COLO668 (cell line): Measurements from ENCODE around the gene KCNMA1.

Experiments
- DNase-seq: peaks from one replicate; lab custom pipeline; 2025; ENCODE audit not compliant: unreplicated experiment; lab: John Stamatoyannopoulos, UW

KCNMA1 gene

DNA sequence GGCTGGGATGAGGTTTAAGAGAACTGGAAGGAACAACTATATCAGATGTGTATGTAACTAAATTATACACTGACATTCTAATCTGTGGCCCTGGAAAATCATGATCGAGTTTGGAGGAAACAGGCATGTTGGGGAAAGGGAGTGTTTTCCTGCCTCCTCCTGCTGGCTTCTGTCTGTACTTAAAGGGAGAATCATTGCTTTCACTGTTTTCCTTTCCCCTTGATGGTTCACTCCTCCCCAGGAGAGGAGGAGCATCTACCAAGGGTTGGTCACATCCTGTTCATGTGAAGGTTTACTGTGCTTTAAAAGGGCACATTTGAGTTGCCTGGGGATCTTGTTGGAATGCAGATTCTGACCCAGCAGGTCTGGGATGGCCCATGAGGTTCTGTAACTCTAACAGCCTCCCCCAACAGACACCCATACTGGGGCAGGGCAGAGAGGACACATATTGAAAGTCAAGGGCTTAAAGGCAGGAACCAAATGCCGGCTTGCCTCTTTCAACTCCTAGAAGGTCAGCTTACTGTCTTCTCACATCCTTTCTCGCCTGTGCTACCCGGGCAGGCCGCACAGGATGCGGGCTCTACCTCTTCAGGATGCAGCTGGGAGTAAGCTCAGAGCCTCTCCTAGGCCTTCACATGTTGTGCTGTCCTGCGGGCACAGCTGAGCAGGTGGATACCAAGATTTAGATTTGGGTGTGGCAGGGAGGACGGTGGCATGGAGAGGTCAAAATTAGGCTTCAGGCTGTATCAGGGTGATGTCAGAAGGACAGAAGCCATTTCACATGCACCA is 694.8 kb downstream of the KCNMA1 start:
- DNase-seq, result no peak

- no peak for DNase-seq
Observed at GRCh38 chr10:76939933-76940468, 697.6 kb downstream of the KCNMA1 start.

DNA sequence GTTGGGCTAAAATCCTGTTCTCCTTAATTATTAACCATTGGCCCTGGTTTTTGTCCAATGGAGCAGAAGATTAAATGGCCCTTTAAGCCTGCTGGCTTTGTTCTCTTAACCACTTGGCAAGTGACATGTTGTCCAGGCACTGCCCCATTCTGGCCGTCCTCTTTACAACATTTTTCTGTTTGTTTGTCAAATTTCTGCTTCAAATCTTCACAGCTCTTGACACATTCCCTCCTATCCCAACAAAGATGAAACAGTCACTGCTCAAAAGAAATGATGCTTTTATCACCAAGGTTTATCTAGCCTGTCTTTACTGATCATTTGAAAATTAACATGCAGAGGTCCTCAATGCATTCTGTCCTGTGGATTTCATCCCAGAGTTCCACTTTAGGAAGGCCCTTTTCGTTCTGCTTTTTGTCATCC is 700.4 kb downstream of the KCNMA1 start:
- DNase-seq, result no peak

- DNase-seq, result no peak
Observed at GRCh38 chr10:76935941-76936613, 701.5 kb downstream of the KCNMA1 start.

DNA sequence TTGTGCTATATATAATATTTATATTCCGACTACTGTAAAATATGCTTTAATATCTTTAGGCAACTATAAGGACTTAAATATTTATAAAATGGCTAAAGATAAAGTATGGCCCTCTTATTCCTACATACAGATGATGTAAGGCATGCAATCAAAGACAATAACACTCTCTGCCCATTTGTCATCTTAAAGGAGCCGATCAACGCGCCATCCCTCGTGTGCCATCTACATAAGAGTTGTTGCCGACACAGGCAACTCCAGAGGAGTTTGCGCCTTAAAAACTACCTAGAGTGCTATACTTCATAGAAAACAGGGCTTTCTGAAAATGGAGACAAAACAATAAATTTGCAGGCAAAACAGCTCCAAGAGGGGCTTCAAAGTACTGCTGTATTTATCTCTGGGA is 709.0 kb downstream of the KCNMA1 start:
- no peak for DNase-seq

DNA sequence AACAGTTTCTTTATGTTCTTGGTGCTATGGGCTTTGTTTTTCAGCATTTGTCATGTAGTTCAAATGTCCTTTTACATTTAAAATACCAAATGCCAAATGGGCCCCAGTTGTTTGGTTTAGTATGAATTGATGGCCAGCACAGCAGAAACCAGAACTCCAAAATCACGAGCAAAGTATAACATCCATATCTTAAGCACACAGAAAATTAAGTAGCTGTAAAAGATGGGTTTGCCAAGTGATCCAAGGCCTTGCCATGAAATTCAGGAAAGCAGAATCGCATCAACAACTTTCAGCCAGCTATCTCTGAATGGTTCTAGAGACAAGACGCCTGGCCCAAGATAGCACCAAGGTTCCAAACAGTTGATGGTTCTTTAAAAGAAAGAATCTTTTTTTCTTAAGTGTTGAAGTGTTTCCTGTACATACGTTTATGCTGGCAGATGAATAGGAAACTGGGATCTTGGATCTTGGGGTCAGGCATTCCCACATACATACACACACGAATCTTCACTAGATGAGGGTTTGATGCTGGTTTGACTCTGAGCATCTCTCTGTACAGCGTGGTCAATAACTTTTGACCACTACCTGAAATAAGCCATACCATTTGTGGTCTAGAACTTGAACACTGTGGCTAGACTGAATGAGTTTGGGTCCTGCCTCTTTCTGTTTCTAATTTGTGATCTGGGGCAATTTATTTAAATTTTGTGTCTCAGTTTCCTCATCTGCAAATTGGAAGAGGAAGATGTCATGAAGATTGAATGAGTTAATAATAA is 711.8 kb downstream of the KCNMA1 start:
- no peak for DNase-seq

DNA sequence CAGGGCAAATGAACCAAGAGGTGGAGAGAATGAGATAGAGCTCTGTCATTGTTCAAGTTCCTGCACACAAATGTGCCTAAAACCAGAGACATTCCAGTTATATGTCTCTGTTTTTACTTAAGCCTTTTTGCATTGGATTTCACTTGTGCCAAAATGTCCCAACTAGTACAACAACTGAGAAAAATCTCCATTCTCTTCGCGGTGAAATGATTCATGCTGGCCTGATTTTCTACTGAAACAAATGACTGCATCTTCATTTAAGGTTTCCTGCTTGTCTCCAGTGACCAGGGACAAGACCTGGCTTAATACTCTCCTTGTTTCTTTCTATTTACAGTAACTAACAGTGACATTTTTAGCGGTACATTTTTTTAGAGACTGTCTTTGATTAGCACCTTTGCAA is 714.9 kb downstream of the KCNMA1 start:
- no peak for DNase-seq

DNA sequence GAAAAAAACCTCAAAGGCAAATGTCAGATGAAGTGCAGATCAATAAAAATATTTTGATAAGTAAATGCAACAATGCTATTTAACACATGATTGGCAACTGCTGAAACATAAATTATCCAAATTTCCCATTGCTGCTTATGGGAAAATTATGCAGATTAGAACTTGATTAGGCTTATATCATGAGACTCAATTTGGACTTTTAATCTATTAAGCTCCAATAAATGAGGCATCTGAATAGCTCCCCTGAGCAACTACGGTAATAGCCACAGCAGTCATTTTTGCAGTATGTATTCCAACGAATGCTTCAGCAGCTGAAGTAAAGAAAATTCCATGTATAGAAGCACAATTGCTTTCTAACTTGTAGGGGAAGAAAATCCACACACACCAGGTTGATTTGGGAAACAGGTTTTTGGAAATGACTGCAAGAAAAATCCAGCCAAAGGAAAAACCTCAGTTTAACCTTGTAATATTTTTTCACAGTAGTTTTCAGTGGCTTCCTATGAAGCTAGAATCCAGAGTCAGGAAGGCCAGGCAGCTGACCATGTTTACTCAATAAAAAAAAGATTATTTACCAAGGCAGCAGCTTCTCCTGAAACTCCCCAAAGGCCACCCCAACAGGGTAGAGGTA is 716.1 kb downstream of the KCNMA1 start:
- DNase-seq, result no peak

GRCh38 chr10:76920581-76920980 is 717.0 kb downstream of the KCNMA1 start:
- no peak for DNase-seq

DNA sequence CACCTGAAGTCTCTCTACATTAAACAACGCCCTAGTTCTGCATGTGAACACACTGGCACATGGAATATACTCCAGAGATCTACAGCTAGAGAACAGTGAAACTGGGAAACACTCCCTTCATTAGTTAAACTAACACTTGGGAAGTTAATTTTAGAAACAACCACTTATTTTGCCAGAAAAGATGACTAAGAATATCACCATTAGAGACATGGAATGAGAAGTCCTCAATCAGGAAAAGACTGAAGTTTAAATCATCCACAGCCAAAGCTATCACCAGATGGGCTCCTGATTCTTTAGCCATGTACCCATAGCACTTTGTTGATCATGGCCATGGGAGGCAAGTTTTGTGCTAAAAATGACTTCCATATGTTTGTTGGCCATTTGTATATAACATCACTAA is 719.5 kb downstream of the KCNMA1 start:
- DNase-seq, result no peak

- no peak for DNase-seq
Observed at GRCh38 chr10:76917071-76917470, 720.5 kb downstream of the KCNMA1 start.

GRCh38 chr10:76916536-76916935 is 721.1 kb downstream of the KCNMA1 start:
- no peak for DNase-seq

DNA sequence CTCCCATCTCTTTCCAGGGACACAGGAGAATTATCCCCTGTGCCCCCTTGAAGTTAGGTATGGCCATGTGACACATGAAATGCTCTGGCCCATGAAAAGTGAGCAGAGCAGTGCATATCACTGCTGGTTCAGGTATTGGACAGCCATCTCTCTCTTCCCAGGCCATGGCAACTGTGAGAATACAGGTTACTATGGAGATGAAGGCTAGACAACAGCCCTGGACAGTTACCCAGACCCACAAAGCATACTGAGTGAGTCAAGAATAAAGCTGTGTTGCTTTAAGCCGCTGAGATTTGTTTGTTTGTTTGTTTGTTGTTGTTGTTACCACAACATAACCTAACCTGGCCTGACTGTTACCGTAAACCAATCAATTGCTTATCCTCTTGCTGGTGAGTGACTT is 722.3 kb downstream of the KCNMA1 start:
- no peak for DNase-seq

DNA sequence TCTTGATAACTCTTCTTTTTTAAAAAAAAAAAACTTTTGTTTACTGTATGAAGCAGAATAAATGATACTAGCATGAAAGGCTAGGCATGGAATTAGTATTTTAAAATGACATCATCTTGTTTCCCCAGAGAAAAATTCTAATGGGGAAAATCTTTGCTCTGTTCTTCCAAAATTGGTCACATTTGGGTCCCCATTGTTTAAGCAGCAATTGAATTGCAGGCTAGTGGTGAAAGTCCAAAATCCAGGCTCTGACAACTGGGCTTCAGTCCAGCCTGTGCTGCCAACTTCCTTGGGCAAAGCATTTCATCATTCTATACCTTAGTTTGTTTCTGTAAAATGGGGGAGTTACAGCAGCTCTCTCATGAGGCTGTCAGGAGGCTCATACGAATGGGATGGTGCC is 726.4 kb downstream of the KCNMA1 start:
- no peak for DNase-seq

- no peak for DNase-seq
Observed at GRCh38 chr10:76910184-76910962, 727.2 kb downstream of the KCNMA1 start.

GRCh38 chr10:76906256-76906655 is 731.4 kb downstream of the KCNMA1 start:
- no peak for DNase-seq

GRCh38 chr10:76905251-76905650 is 732.4 kb downstream of the KCNMA1 start:
- no peak for DNase-seq

DNA sequence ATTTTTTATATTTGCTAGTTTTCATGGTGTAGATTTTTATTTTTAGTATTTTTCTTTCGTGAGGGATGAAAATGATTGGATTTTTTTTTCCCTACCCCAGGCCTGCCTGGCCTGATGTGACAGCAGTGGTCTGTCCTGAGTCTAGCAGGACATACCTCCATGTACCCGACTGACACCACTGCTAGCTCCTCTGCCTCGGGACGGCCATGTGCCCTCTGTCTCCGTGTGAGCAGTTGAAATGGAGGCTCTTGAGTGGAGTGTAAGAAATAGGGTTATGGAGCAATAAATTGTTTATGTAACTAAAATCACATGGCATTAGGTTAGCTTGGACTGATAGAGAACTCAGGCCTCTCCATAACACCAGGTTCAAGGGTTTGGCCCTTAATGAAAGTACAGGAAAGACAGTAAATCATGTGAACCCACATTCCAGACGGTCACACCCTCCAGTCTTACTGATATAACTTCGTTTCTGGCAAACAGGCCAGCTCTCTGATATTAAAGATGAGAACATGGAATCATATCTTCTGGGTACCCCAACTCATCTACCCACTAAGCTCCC is 734.1 kb downstream of the KCNMA1 start:
- no peak for DNase-seq

GRCh38 chr10:76902949-76903348 is 734.7 kb downstream of the KCNMA1 start:
- peak; percentile 22 for DNase-seq

GRCh38 chr10:76901701-76902100 is 735.9 kb downstream of the KCNMA1 start:
- DNase-seq, result no peak
